Measurements from ENCODE around the gene AP2M1. TPM values are rescaled to one million over a fixed set of nuclear protein-coding genes. Genes with fewer than 3 reads are reported as not detected.

The AP2M1 gene
- total and polyA plus RNA-seq, 2 donors (not counting 3 experiments of a cell fraction or from before 2014, with no cell fraction given): 431 to 602 TPM

DNA sequence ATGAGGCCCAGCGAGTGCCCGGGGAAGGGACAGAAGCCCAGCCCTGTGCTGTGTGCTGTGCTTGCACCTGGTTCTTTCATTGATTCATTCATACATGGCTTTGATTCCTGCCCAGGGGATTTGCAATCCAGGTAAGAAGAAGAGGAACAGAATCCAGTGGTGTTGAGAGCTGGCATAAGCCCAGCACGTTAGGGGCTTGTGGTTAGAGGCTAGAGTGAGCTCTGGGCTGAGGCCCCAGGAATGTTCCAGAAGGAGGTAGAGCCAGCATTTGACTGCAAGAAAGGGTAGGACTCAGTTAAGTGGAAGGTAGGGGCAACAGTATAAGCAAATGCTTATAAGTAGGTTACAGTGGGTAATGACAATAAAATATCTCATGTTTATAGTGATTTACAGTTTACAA is 57.0 kb downstream of the AP2M1 start:
- CTCF ChIA-PET: no interaction called here
- Histone ChIP-seq H3K27ac (ENCODE audit: insufficient read depth, low read depth, low read length) (no peak overlapping the region), H3K9me1 (replicated peaks; ENCODE audit: control insufficient read depth, extremely low read depth, insufficient read depth, low read length) (no peaks in the 10 kb centered on the region), H3K27me3 (ENCODE audit: control insufficient read depth in 2 of 2, insufficient read depth in 2 of 2, low read length in 2 of 2) (peaks cover 38 to 48% of the 10 kb centered on the region in 2 experiments), H4K20me1 (replicated peaks; ENCODE audit: control insufficient read depth, extremely low read depth, insufficient read depth, low read length) (no peaks in the 10 kb centered on the region), H3K9ac (replicated peaks; ENCODE audit: extremely low read depth, insufficient read depth, low read length) (no peak overlapping the region), H3K4me1 (ENCODE audit: control insufficient read depth, extremely low read depth, insufficient read depth, low read length) (peaks cover 4% of the 10 kb centered on the region), H2AFZ (ENCODE audit: low read depth, low read length) (no peak overlapping the region), H3K4me2 (ENCODE audit: insufficient read depth, low read length) (no peak overlapping the region), H3K36me3 (ENCODE audit: control insufficient read depth in 2 of 2, extremely low read depth in 1 of 2, insufficient read depth in 2 of 2, low read length in 2 of 2) (no peaks in the 10 kb centered on the region), H3K4me3 (replicated peaks in 1 of 3; ENCODE audit: insufficient read depth in 1 of 3, low read depth in 1 of 3, low read length in 3 of 3) (no peak overlapping the region), H3K9me3 (replicated peaks; ENCODE audit: control insufficient read depth, insufficient read depth, low read length) (no peaks in the 10 kb centered on the region), H3K79me2 (ENCODE audit: control insufficient read depth, insufficient read depth, low read length) (no peaks in the 10 kb centered on the region)
- BruUV-seq (replicated peaks): no TSS peak
- intact Hi-C loops (cut with micrococcal nuclease): no loop called here
- dilution Hi-C loops (cut with MboI; ENCODE audit: extremely low pct_ligation_motif_present, low sequenced_read_pairs): no loop called here
- DNase-seq (ENCODE audit: low read depth, low spot score) (no peak), FAIRE-seq (no peak)
- POLR2A ChIA-PET: interaction anchor here (0.6 kb wide), 1 partner anchor 27 kb away, joined by 4 read pairs; no protein-coding TSS in a partner anchor
- no peak for TF ChIP-seq MYC (IDR thresholded peaks at IDR 0.05; ENCODE audit: low read depth, low read length)
- no peak for TF ChIP-seq JUN (IDR thresholded peaks at IDR 0.05; ENCODE audit: borderline replicate concordance, insufficient read depth, insufficient read length, low read depth)
- TF ChIP-seq MAX (IDR thresholded peaks at IDR 0.05; ENCODE audit: insufficient read depth, insufficient read length): no peak
- TF ChIP-seq GATA2 (IDR thresholded peaks at IDR 0.05; ENCODE audit: insufficient read depth, insufficient read length, low read depth, low read length): no peak
- TF ChIP-seq, protein P1, sequence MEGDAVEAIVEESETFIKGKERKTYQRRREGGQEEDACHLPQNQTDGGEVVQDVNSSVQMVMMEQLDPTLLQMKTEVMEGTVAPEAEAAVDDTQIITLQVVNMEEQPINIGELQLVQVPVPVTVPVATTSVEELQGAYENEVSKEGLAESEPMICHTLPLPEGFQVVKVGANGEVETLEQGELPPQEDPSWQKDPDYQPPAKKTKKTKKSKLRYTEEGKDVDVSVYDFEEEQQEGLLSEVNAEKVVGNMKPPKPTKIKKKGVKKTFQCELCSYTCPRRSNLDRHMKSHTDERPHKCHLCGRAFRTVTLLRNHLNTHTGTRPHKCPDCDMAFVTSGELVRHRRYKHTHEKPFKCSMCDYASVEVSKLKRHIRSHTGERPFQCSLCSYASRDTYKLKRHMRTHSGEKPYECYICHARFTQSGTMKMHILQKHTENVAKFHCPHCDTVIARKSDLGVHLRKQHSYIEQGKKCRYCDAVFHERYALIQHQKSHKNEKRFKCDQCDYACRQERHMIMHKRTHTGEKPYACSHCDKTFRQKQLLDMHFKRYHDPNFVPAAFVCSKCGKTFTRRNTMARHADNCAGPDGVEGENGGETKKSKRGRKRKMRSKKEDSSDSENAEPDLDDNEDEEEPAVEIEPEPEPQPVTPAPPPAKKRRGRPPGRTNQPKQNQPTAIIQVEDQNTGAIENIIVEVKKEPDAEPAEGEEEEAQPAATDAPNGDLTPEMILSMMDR (IDR thresholded peaks at IDR 0.05; ENCODE audit: extremely low read depth in 1 of 2, insufficient read depth in 1 of 2, low read depth in 1 of 2, low read length in 2 of 2): no peak
- TF ChIP-seq POLR2A (IDR thresholded peaks at IDR 0.05; ENCODE audit: low read depth, low read length): no peak
- no peak for TF ChIP-seq EZH2 (IDR thresholded peaks at IDR 0.05; ENCODE audit: borderline replicate concordance, low read depth, low read length, severe bottlenecking)
- TF ChIP-seq FOS (IDR thresholded peaks at IDR 0.05; ENCODE audit: borderline replicate concordance, insufficient read depth, low read length): no peak
- TF ChIP-seq POLR2AphosphoS5 (IDR thresholded peaks at IDR 0.05; ENCODE audit: insufficient read depth, low read depth, low read length): no peak

Measured in endothelial cell of umbilical vein (primary cell).